Measurements from ENCODE around the gene INTS15. TPM values are rescaled to one million over a fixed set of nuclear protein-coding genes. Genes with fewer than 3 reads are reported as not detected.
"Not testable (repeated sequence)": the region's sequence is repeated elsewhere in the genome, so short reads cannot be mapped to it uniquely, and the experiment has no call there.

The INTS15 gene
- total and polyA plus RNA-seq, 8 donors: 9.3 to 203 (median 24.2) TPM

DNA sequence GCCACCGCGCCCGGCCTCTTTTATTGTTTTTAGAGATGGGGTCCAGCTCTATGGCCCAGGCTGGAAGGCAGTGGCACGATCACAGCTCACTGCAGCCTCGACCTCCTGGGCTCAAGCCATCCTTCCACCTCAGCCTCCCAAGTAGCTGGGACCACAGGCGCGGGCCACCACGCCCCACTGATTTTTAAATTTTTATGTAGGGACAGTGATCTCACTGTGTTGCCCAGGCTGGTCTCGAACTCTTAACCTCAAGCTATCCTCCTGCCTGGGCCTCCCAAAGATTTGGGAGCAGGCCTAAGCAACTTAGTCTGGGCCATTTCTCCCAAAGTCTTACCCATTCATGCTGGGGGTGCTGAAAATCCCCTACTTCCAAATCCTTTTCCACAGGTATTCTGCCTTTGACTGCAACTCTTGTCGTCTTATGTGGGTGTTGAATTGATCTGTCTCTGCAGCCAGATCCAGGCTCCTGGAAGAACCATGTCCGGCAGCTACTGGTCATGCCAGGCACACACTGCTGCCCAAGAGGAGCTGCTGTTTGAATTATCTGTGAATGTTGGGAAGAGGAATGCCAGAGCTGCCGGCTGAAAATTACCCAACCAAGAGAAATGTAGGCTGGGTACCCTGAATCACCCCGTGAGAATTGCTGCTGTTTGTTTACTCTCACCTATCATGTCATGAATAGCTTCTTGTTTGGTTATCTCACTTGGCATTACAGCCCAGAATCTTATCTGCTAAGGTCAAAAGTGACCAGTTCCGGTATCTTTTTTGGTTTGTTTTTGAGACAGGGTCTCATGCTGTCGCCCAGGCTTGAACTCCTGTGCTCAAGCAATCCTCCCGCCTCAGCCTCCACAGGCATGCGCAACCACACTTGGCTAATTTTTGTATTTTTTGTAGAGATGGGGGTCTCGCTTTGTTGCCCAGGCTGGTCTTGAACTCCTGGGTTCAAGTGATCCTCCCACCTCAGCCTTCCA, 11.4 kb upstream of the INTS15 start:
- TF ChIP-seq POLR2AphosphoS5 (IDR thresholded peaks at IDR 0.05) (no peak), EP300 (IDR thresholded peaks at IDR 0.05) (no peak), POLR2A (IDR thresholded peaks at IDR 0.05) (no peak)
- TF ChIP-seq, protein P1, sequence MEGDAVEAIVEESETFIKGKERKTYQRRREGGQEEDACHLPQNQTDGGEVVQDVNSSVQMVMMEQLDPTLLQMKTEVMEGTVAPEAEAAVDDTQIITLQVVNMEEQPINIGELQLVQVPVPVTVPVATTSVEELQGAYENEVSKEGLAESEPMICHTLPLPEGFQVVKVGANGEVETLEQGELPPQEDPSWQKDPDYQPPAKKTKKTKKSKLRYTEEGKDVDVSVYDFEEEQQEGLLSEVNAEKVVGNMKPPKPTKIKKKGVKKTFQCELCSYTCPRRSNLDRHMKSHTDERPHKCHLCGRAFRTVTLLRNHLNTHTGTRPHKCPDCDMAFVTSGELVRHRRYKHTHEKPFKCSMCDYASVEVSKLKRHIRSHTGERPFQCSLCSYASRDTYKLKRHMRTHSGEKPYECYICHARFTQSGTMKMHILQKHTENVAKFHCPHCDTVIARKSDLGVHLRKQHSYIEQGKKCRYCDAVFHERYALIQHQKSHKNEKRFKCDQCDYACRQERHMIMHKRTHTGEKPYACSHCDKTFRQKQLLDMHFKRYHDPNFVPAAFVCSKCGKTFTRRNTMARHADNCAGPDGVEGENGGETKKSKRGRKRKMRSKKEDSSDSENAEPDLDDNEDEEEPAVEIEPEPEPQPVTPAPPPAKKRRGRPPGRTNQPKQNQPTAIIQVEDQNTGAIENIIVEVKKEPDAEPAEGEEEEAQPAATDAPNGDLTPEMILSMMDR (IDR thresholded peaks at IDR 0.05): no peak
- Histone ChIP-seq H3K4me1 (peaks cover 0 to 16% (median 12%) of the 10 kb centered on the region in 4 donors), H3K4me3 (peak overlapping the region; percentile 55 to 87 (median 60)), H3K36me3 (peaks cover 27 to 45% (median 42%) of the 10 kb centered on the region in 4 donors), H3K27ac (peak overlapping the region in 4 of 5 donors; percentile 91 to 97 (median 95)), H3K27me3 (no peaks in the 10 kb centered on the region), H3K9me3 (no peaks in the 10 kb centered on the region)
- 81 to 85% (median 83%) methylated on average over 18 of the region's 18 CpGs for WGBS, 5 donors
- intact Hi-C loops (cut with DNase I; ENCODE audit: low total_unique reads): no loop called here
- no peak for DNase-seq

GRCh38 chr7:6579446-6579845, 10.4 kb upstream of the INTS15 start:
- TF ChIP-seq, protein P1 (IDR thresholded peaks at IDR 0.05): no peak
- TF ChIP-seq POLR2AphosphoS5 (IDR thresholded peaks at IDR 0.05): no peak
- TF ChIP-seq POLR2A (IDR thresholded peaks at IDR 0.05): no peak
- no peak for TF ChIP-seq EP300 (IDR thresholded peaks at IDR 0.05)
- H3K4me3 ChIP-seq: no peak overlapping the region
- peaks cover 0 to 16% (median 12%) of the 10 kb centered on the region in 4 donors for H3K4me1 ChIP-seq
- H3K9me3 ChIP-seq: no peaks in the 10 kb centered on the region
- 91 to 100% (median 96%) methylated on average over 4 of the region's 4 CpGs for WGBS, 5 donors
- H3K27me3 ChIP-seq: no peaks in the 10 kb centered on the region
- H3K27ac ChIP-seq: no peak overlapping the region
- H3K36me3 ChIP-seq: peaks cover 33 to 55% (median 52%) of the 10 kb centered on the region in 4 donors
- no peak for DNase-seq
- intact Hi-C loops (cut with DNase I; ENCODE audit: low total_unique reads): no loop called here

GRCh38 chr7:6585746-6586432, 3.9 kb upstream of the INTS15 start:
- intact Hi-C loops (cut with DNase I; ENCODE audit: low total_unique reads); H3K4me3 ChIP-seq; H3K27me3 ChIP-seq; H3K27ac ChIP-seq; DNase-seq; H3K9me3 ChIP-seq: not testable (repeated sequence)
- Histone ChIP-seq H3K36me3 (peaks cover 41 to 82% (median 78%) of the 10 kb centered on the region in 4 donors), H3K4me1 (peaks cover 9 to 12% (median 11%) of the 10 kb centered on the region in 4 donors)
- WGBS, 5 donors: 90 to 96% (median 93%) methylated on average over 8 of the region's 8 CpGs

- intact Hi-C loops (cut with DNase I; ENCODE audit: low total_unique reads): no loop called here
- no peak for DNase-seq
- no peaks in the 10 kb centered on the region for H3K27me3 ChIP-seq
- TF ChIP-seq POLR2AphosphoS5 (IDR thresholded peaks at IDR 0.05) (no peak), EP300 (IDR thresholded peaks at IDR 0.05) (no peak), POLR2A (IDR thresholded peaks at IDR 0.05) (no peak)
- TF ChIP-seq, protein P1 (IDR thresholded peaks at IDR 0.05): no peak
- no peak overlapping the region for H3K27ac ChIP-seq
- peaks cover 17 to 23% (median 21%) of the 10 kb centered on the region in 4 donors for H3K4me1 ChIP-seq
- H3K9me3 ChIP-seq: no peaks in the 10 kb centered on the region
- WGBS, 5 donors: 65 to 78% (median 72%) methylated on average over 9 of the region's 9 CpGs
- H3K4me3 ChIP-seq: no peak overlapping the region
- H3K36me3 ChIP-seq: peaks cover 16 to 76% (median 74%) of the 10 kb centered on the region in 4 donors
Measured at GRCh38 chr7:6588566-6588965, 1.3 kb upstream of the INTS15 start.
